GM12865 (cell line): ENCODE measurements around the gene ADCY1.

Experiments
- DNase-seq: peaks from one replicate; pipeline ENCODE4 v3.0.0; 2010; ENCODE audit warnings: low read depth
- H3K4me3 ChIP-seq: 2 replicates; pipeline ENCODE4 v1.5.1; 2011; ENCODE audit warnings: mild to moderate bottlenecking, low read depth, low read length, control low read depth
- CTCF ChIP-seq: IDR thresholded peaks from 2 replicates; pipeline ENCODE4 v1.5.1; 2011; ENCODE audit warnings: low read length, control low read depth, low read depth, inconsistent platforms; ENCODE audit not compliant: insufficient read depth; ENCODE audit errors: missing control alignments

ADCY1 gene

GRCh38 chr7:45609180-45609579, 35.0 kb downstream of the ADCY1 start:
- no peak for DNase-seq
- H3K4me3 ChIP-seq, result no peak overlapping the region
- TF ChIP-seq CTCF, result no peak

GRCh38 chr7:45610019-45610418, 35.9 kb downstream of the ADCY1 start:
- no peak for TF ChIP-seq CTCF
- H3K4me3 ChIP-seq, result no peak overlapping the region
- no peak for DNase-seq

- no peak overlapping the region for H3K4me3 ChIP-seq
- no peak for DNase-seq
- no peak for TF ChIP-seq CTCF
These were observed 36.6 kb downstream of the ADCY1 start for GRCh38 chr7:45610660-45611299.

GRCh38 chr7:45617166-45617565, 43.0 kb downstream of the ADCY1 start:
- DNase-seq, result no peak
- no peak for TF ChIP-seq CTCF
- no peak overlapping the region for H3K4me3 ChIP-seq

GRCh38 chr7:45622058-45622457, 47.9 kb downstream of the ADCY1 start:
- TF ChIP-seq CTCF, result no peak
- H3K4me3 ChIP-seq, result no peak overlapping the region
- no peak for DNase-seq

DNA sequence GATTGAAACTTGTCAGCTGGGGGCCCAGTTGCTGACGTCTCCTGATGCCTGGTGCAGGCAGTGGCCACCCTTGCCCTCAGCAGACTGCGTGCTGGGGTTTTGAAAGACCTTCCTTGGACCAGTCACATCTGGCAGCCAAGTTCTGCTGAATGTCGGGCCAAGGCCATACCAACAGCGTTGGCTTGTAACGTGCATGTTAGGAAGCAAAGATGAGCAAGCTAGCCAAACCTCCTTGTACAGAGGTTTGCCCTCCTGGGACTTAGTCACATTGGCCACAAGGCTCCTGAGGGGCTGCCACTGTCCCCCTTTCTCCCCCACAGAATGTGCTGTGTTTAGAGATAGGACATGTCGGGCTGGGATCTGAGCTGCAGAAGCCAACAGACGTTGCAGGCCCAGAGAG, 49.0 kb downstream of the ADCY1 start:
- H3K4me3 ChIP-seq, result no peak overlapping the region
- no peak for DNase-seq
- no peak for TF ChIP-seq CTCF

GRCh38 chr7:45623740-45624391, 49.7 kb downstream of the ADCY1 start:
- no peak overlapping the region for H3K4me3 ChIP-seq
- no peak for DNase-seq
- no peak for TF ChIP-seq CTCF
